Body of pancreas (tissue), 4 donors: Measurements from ENCODE around the gene GOLGA6L7. TPM values are rescaled to one million over a fixed set of nuclear protein-coding genes. Genes with fewer than 3 reads are reported as not detected.
"Not testable (repeated sequence)": the region's sequence is repeated elsewhere in the genome, so short reads cannot be mapped to it uniquely, and the experiment has no call there.

Source experiments
- ATAC-seq: fragments of 150-250 bp; one replicate; pipeline ENCODE4 v1.9.1; 2016
- DNase-seq, 4 donors: peaks; one replicate each; pipeline ENCODE4 v3.0.0-alpha.2; 2019
- H3K27ac ChIP-seq, 4 donors: fragments of 200-600 bp; sonication (generic); 1 replicate in 3 of 4; 2 replicates in 1 of 4; pipeline versions ENCODE4 v1.5.1 to v1.6.1; 2016 to 2019; ENCODE audit warnings: mild to moderate bottlenecking in 1 of 4, mixed read lengths in 1 of 4, moderate library complexity in 1 of 4
- H3K27me3 ChIP-seq, 2 donors: fragments of 200-600 bp; sonication (generic); one replicate each; pipeline ENCODE4 v1.6.0; 2016; ENCODE audit warnings: mild to moderate bottlenecking in 1 of 2
- H3K36me3 ChIP-seq, 2 donors: fragments of 200-600 bp; sonication (generic); replicated peaks in 1 of 2; 2 replicates each; pipeline ENCODE4 v1.5.1; 2016; ENCODE audit warnings: low read depth in 2 of 2; ENCODE audit not compliant: insufficient read depth in 1 of 2
- H3K4me1 ChIP-seq: fragments of 200-600 bp; sonication (generic); one replicate; pipeline ENCODE4 v1.6.0; 2016
- H3K4me3 ChIP-seq, 2 donors: fragments of 200-600 bp; sonication (generic); 1 replicate in 1 of 2; 2 replicates in 1 of 2; pipeline ENCODE4 v1.5.1; 2016 to 2019
- H3K9me3 ChIP-seq, 3 donors: fragments of 200-600 bp; sonication (generic); 1 replicate in 2 of 3; 2 replicates in 1 of 3; pipeline ENCODE4 v1.5.1; 2016
- CTCF ChIP-seq, 7 experiments: fragments of 450-650 bp in 4 of 7; fragments of 200-600 bp in 3 of 7; sonication (generic) in 3 of 7; IDR thresholded peaks; one replicate each; pipeline ENCODE4 v1.5.1; 2016 to 2019; ENCODE audit warnings: antibody characterized with exemption in 7 of 7
- WGBS, 2 donors: methylation state at CpG; one replicate each; pipeline ENCODE4 v1.1.5; 2017; 5-methylcytosine and 5-hydroxymethylcytosine counted together
- intact Hi-C: fragments of 100-400 bp; cut with DNase I; formaldehyde crosslinking; loops from one replicate; pipeline ENCODE4 v1.15.1; 2023
- total RNA-seq, 2 donors: library from RNA; depleted of rRNA; stranded (reverse); fragments of >200 nt; gene quantifications; one replicate each; pipeline ENCODE4 v1.1.0, GENCODE V29; 2016

The GOLGA6L7 gene
- total RNA-seq, 2 donors from 2014 or later, result not detected

- ATAC-seq, H3K27me3 ChIP-seq, H3K4me3 ChIP-seq, DNase-seq, H3K36me3 ChIP-seq, H3K9me3 ChIP-seq, intact Hi-C loops, H3K4me1 ChIP-seq, H3K27ac ChIP-seq: not testable (repeated sequence)
- 7 to 48% methylated on average over 1 to 2 of the region's 5 CpGs for WGBS, 2 donors
Measured at GRCh38 chr15:28847247-28847646, 1.2 kb downstream of the GOLGA6L7 start.

GRCh38 chr15:28844147-28844546 is 4.3 kb downstream of the GOLGA6L7 start:
- H3K4me1 ChIP-seq, ATAC-seq, H3K27ac ChIP-seq, H3K9me3 ChIP-seq, intact Hi-C loops, H3K4me3 ChIP-seq, H3K36me3 ChIP-seq, DNase-seq, H3K27me3 ChIP-seq: not testable (repeated sequence)
- WGBS, 2 donors, result 63 to 74% methylated on average over 6 to 7 of the region's 14 CpGs

- H3K27ac ChIP-seq, ATAC-seq, H3K4me3 ChIP-seq, intact Hi-C loops, H3K4me1 ChIP-seq, H3K36me3 ChIP-seq, H3K27me3 ChIP-seq, DNase-seq, H3K9me3 ChIP-seq: not testable (repeated sequence)
- WGBS, 2 donors, result 93% methylated on average over 12 of the region's 12 CpGs
Measured at GRCh38 chr15:28843520-28843919, 4.9 kb downstream of the GOLGA6L7 start.

- H3K4me3 ChIP-seq, H3K27ac ChIP-seq, H3K36me3 ChIP-seq, H3K4me1 ChIP-seq, H3K9me3 ChIP-seq, DNase-seq, H3K27me3 ChIP-seq, intact Hi-C loops, ATAC-seq: not testable (repeated sequence)
- WGBS, 2 donors, result 84 to 88% methylated on average over 11 of the region's 11 CpGs
Measured at GRCh38 chr15:28842210-28842609, 6.2 kb downstream of the GOLGA6L7 start.

GRCh38 chr15:28840285-28840684 is 8.2 kb downstream of the GOLGA6L7 start:
- H3K27ac ChIP-seq, H3K4me3 ChIP-seq, H3K4me1 ChIP-seq, DNase-seq, H3K27me3 ChIP-seq, intact Hi-C loops, ATAC-seq, H3K36me3 ChIP-seq, H3K9me3 ChIP-seq: not testable (repeated sequence)
- WGBS, 2 donors, result 73% methylated on average over 8 of the region's 9 CpGs; no CpG with 5 or more reads in 1 of the 2 donors

- not testable (repeated sequence) for ATAC-seq
Measured at GRCh38 chr15:28834957-28835585, 13.4 kb downstream of the GOLGA6L7 start.

GRCh38 chr15:28831897-28832587 is 16.4 kb downstream of the GOLGA6L7 start:
- ATAC-seq, result peak; percentile 94
- TF ChIP-seq CTCF (IDR thresholded peaks at IDR 0.05), result peak in 1 of 7 experiments; percentile 1
- H3K4me1 ChIP-seq, H3K27ac ChIP-seq, intact Hi-C loops, H3K27me3 ChIP-seq, H3K36me3 ChIP-seq, H3K9me3 ChIP-seq: not testable (repeated sequence)
- 6% methylated on average over 29 to 43 of the region's 56 CpGs for WGBS, 2 donors
- DNase-seq, result peak; percentile 72 to 83 (median 76)
- H3K4me3 ChIP-seq, result peak overlapping the region in 1 of 2 donors; percentile 16

More at GRCh38 chr15:28834957-28835585, 13.4 kb downstream of the GOLGA6L7 start:
- H3K27me3 ChIP-seq, H3K4me3 ChIP-seq, H3K36me3 ChIP-seq, DNase-seq, H3K27ac ChIP-seq, H3K4me1 ChIP-seq, intact Hi-C loops, H3K9me3 ChIP-seq: not testable (repeated sequence)
- WGBS, 2 donors, result 90 to 100% methylated on average over 8 to 9 of the region's 10 CpGs

GRCh38 chr15:28821420-28821819 is 27.0 kb downstream of the GOLGA6L7 start:
- H3K27ac ChIP-seq, H3K4me3 ChIP-seq, H3K36me3 ChIP-seq, H3K4me1 ChIP-seq, H3K27me3 ChIP-seq, intact Hi-C loops, DNase-seq, ATAC-seq, H3K9me3 ChIP-seq: not testable (repeated sequence)
- WGBS, 2 donors, result 86 to 89% methylated on average over 2 of the region's 2 CpGs

GRCh38 chr15:28819930-28820295 is 28.5 kb downstream of the GOLGA6L7 start:
- H3K9me3 ChIP-seq, H3K27me3 ChIP-seq, DNase-seq, H3K4me3 ChIP-seq, H3K27ac ChIP-seq, intact Hi-C loops, ATAC-seq, H3K4me1 ChIP-seq, H3K36me3 ChIP-seq: not testable (repeated sequence)
- WGBS, 2 donors, result no CpG with 5 or more reads among the region's 3 CpGs

GRCh38 chr15:28819019-28819929 is 29.2 kb downstream of the GOLGA6L7 start:
- H3K4me3 ChIP-seq, H3K36me3 ChIP-seq, DNase-seq, H3K27ac ChIP-seq, H3K27me3 ChIP-seq, H3K9me3 ChIP-seq, ATAC-seq, H3K4me1 ChIP-seq, intact Hi-C loops: not testable (repeated sequence)
- 63 to 77% methylated on average over 5 to 7 of the region's 15 CpGs for WGBS, 2 donors
